Heart right ventricle (tissue), 16 donors: ENCODE data around the gene ZNF226. TPM values are rescaled to one million over a fixed set of nuclear protein-coding genes. Genes with fewer than 3 reads are reported as not detected.
"Not testable (repeated sequence)": the region's sequence is repeated elsewhere in the genome, so short reads cannot be mapped to it uniquely, and the experiment has no call there.

Experiments used
- ATAC-seq, 8 donors: fragments of 200-7000 bp; cut with Tn5 transposase; one replicate each; pipeline ENCODE4 v1.9.1; 2020; ENCODE audit warnings: mild to moderate bottlenecking in 8 of 8, moderate library complexity in 8 of 8, moderate number of reproducible peaks in 1 of 8
- DNase-seq, 2 donors: peaks; one replicate each; pipeline ENCODE4 v3.0.0-alpha.2; 2020
- H3K27ac ChIP-seq, 10 donors: fragments of 200-600 bp; sonication (generic) in 2 of 10; one replicate each; pipeline versions ENCODE4 v1.5.0 to v1.8.0; 2020 to 2022; ENCODE audit warnings: mild to moderate bottlenecking in 3 of 10
- H3K27me3 ChIP-seq, 7 donors: fragments of 200-600 bp; one replicate each; pipeline ENCODE4 v1.8.0; 2021 to 2022; ENCODE audit warnings: mild to moderate bottlenecking in 2 of 7
- H3K36me3 ChIP-seq, 9 donors: fragments of 200-600 bp; sonication (generic) in 1 of 9; one replicate each; pipeline versions ENCODE4 v1.5.0 to v1.8.0; 2020 to 2022; ENCODE audit warnings: mild to moderate bottlenecking in 2 of 9
- H3K4me1 ChIP-seq, 9 donors: fragments of 200-600 bp; sonication (generic) in 1 of 9; one replicate each; pipeline versions ENCODE4 v1.5.0 to v1.8.0; 2020 to 2022; ENCODE audit warnings: mild to moderate bottlenecking in 4 of 9
- H3K4me3 ChIP-seq, 10 donors: fragments of 200-600 bp; sonication (generic) in 2 of 10; one replicate each; pipeline versions ENCODE4 v1.5.0 to v1.8.0; 2020 to 2022; ENCODE audit warnings: mild to moderate bottlenecking in 7 of 10, moderate library complexity in 2 of 10
- H3K9me3 ChIP-seq, 11 donors: fragments of 200-600 bp in 10 of 11; sonication (generic) in 2 of 11; one replicate each; pipeline versions ENCODE4 v1.5.0 to v1.8.0; 2013 to 2022; ENCODE audit warnings: mild to moderate bottlenecking in 2 of 11, control low read depth in 1 of 11, moderate library complexity in 1 of 11
- CTCF ChIP-seq, 9 donors: fragments of 200-600 bp; sonication (generic) in 2 of 9; IDR thresholded peaks; one replicate each; pipeline versions ENCODE4 v1.5.0 to v1.8.0; 2021 to 2022; ENCODE audit warnings: antibody characterized with exemption in 9 of 9, mild to moderate bottlenecking in 5 of 9, moderate library complexity in 1 of 9
- WGBS, 2 donors: extraction: QIAGEN DNeasy Blood & Tissue Kit; methylation state at CpG; one replicate each; pipeline ENCODE4 v1.1.7; 2013; ENCODE audit warnings: inconsistent platforms in 1 of 2; 5-methylcytosine and 5-hydroxymethylcytosine counted together
- intact Hi-C, 10 donors: fragments of 100-400 bp; cut with DNase I; formaldehyde crosslinking; loops; one replicate each; pipeline versions ENCODE4 v1.11.1 to v1.14.2; 2022
- long read RNA-seq, 3 donors: library from polyadenylated mRNA; unstranded; transcript quantifications; one replicate each; pipeline ENCODE4 v2.0.0, GENCODE V29; 2020 to 2021
- polyA plus RNA-seq, 2 donors: library from polyadenylated mRNA; stranded (reverse); fragments of 200-250 nt; gene quantifications; one replicate each; pipeline ENCODE4 v1.2.3, GENCODE V29; 2013
- total RNA-seq, 10 donors: library from RNA; stranded (reverse); fragmentation: NEBNext Ultra II Directional in 3 of 10; extraction: Animal tissue kit (Norgen Biotek cat#: 25700) in 3 of 10; gene quantifications; one replicate each; pipeline versions ENCODE4 v1.2.1 to v1.2.4, GENCODE V29; 2021 to 2023
- donor health status: Arrhythmogenic right ventricular cardiomyopathy.
- donor health status: ischemic (EF 13 %, LVEDD 7.1; RV severe dilation, severe dysfunction).
- donor health status: healthy with polysubstance abuse.
- donor health status: DM: no; HTN: yes; CAD: no.
- donor health status: DM: no; HTN: no; CAD: no.
- donor health status: ischemic (EF 25% LVEDD 6.9; RV normal size, moderate dysfunction).
- donor health status: ischemic (EF 25% LVEDD 5.7; RV mildly dilated, moderate dysfunction).
- donor health status: healthy.
- donor health status: DM: yes; HTN: yes; CAD: no.
- donor health status: Ischemic cardiomyopathy.
- donor health status: ischemic (EF 35%, LVEDD 5.7; RV mildly dilated, moderate dysfunction).
- donor health status: nonischemic (EF 11% LVEDD 7.7; RV severe dilation, severe dysfunction).
- donor health status: DM: yes; HTN: yes; CAD: no.
- donor health status: PGD.
- donor health status: ischemic (EF 29% LVEDD 5.4; RV normal size, mild dysfunction).
- donor health status: nonischemic (EF 23%, LVEDD 6.1; RV moderate dilation, normal function).

The ZNF226 gene
- total RNA-seq (10 to 100 TPM; 17.0 to 30.6 (median 22.6) TPM), polyA plus RNA-seq (10 to 100 TPM; 14.6 to 15.8 TPM)
- long read RNA-seq, donor 1, partial matches to known transcripts: 2 of 7 reads
- long read RNA-seq, donor 1, other reads (novel, unspliced or antisense): 3 of 7 reads
- long read RNA-seq, donor 2, partial matches to known transcripts: 0 of 12 reads
- long read RNA-seq, donor 2, other reads (novel, unspliced or antisense): 4 of 12 reads
- long read RNA-seq, donor 3, transcript ZNF226-218 (6 exons, 548 nt): major isoform, 6 of 13 reads
- long read RNA-seq, donor 3, partial matches to known transcripts: 1 of 13 reads
- long read RNA-seq, donor 3, other reads (novel, unspliced or antisense): 5 of 13 reads

GRCh38 chr19:44164673-44165512, at the start of gene ZNF226:
TSS of gene ZNF226 (plus strand) at chr19:44165100. CDS start at chr19:44170081, 4,981 bp downstream.
- WGBS, 2 donors: 0% methylated on average over 32 of the region's 32 CpGs
- peaks cover 0 to 17% (median 12%) of the 10 kb centered on the region in 9 donors for H3K4me1 ChIP-seq
- no peak for TF ChIP-seq CTCF (IDR thresholded peaks at IDR 0.05)

GRCh38 chr19:44121162-44121561, 43.7 kb upstream of the ZNF226 start:
- H3K9me3 ChIP-seq: peaks cover 0 to 60% (median 28%) of the 10 kb centered on the region in 11 donors
- H3K4me3 ChIP-seq, H3K27me3 ChIP-seq, DNase-seq, intact Hi-C loops, H3K27ac ChIP-seq, ATAC-seq, H3K4me1 ChIP-seq: not testable (repeated sequence)
- WGBS, 2 donors: 96 to 98% methylated on average over 4 of the region's 4 CpGs
- peaks cover 0 to 100% (median 82%) of the 10 kb centered on the region in 9 donors for H3K36me3 ChIP-seq

More at GRCh38 chr19:44164673-44165512, at the start of gene ZNF226:
- H3K9me3 ChIP-seq: peaks cover 0 to 75% (median 27%) of the 10 kb centered on the region in 11 donors
- H3K27ac ChIP-seq: peak within 1 kb of the TSS; percentile 31 to 92 (median 86)
- peaks cover 0 to 43% (median 28%) of the 10 kb centered on the region in 9 donors for H3K36me3 ChIP-seq
- ATAC-seq: peak; percentile 99 to 100 (median 100)
- peak; percentile 76 to 95 for DNase-seq
- intact Hi-C loops: loop anchor here in 6 of 10 donors (1.0 to 10.0 kb wide), 12 partner anchors 24 to 139 kb away; partner anchors contain the start of genes ZNF225 (in 5 of the 6), ZNF227 (in 2 of the 6) and ZNF234 (in 2 of the 6)
- peak within 1 kb of the TSS; percentile 55 to 86 (median 71) for H3K4me3 ChIP-seq
- no peaks in the 10 kb centered on the region for H3K27me3 ChIP-seq

- intact Hi-C loops: no loop called here
- H3K27me3 ChIP-seq: no peaks in the 10 kb centered on the region
- 90 to 93% methylated on average over 5 of the region's 5 CpGs for WGBS, 2 donors
- H3K9me3 ChIP-seq: peaks cover 0 to 92% (median 12%) of the 10 kb centered on the region in 11 donors
- no peak overlapping the region for H3K27ac ChIP-seq
- no peak for DNase-seq
- no peak overlapping the region for H3K4me3 ChIP-seq
- no peak for TF ChIP-seq CTCF (IDR thresholded peaks at IDR 0.05)
- no peak for ATAC-seq
- peaks cover 0 to 63% (median 52%) of the 10 kb centered on the region in 9 donors for H3K36me3 ChIP-seq
- H3K4me1 ChIP-seq: no peaks in the 10 kb centered on the region
Measured at GRCh38 chr19:44131955-44132354, 32.9 kb upstream of the ZNF226 start.

GRCh38 chr19:44141191-44142058, 23.5 kb upstream of the ZNF226 start, which contains the start of gene ZNF234:
TSS of gene ZNF234 (plus strand) at chr19:44141554. CDS start at chr19:44144633, 3,079 bp downstream.
- intact Hi-C loops: loop anchor here in 3 of 10 donors (1.0 to 2.0 kb wide), 3 partner anchors 23 to 28 kb away; partner anchors contain the start of genes ZNF225 (in 2 of the 3) and ZNF226 (in 1 of the 3)
- WGBS, 2 donors: 0% methylated on average over 52 of the region's 52 CpGs
- Histone ChIP-seq H3K27me3 (no peaks in the 10 kb centered on the region), H3K4me3 (peak within 1 kb of the TSS; percentile 81 to 97 (median 93)), H3K27ac (peak within 1 kb of the TSS; percentile 24 to 92 (median 87)), H3K4me1 (peaks cover 0 to 37% (median 17%) of the 10 kb centered on the region in 9 donors), H3K9me3 (peaks cover 0 to under 1% (median 0%) of the 10 kb centered on the region in 11 donors), H3K36me3 (peaks cover 0 to 26% (median 21%) of the 10 kb centered on the region in 9 donors)
- peak; percentile 70 to 93 for DNase-seq
- TF ChIP-seq CTCF (IDR thresholded peaks at IDR 0.05): peak in 5 of 9 donors; percentile 6 to 27 (median 8)
- peak; percentile 95 to 99 (median 98) for ATAC-seq
